UCSD-AML1 (cell line): ENCODE measurements around the gene EXD1.
"Not testable (repeated sequence)": the region's sequence is repeated elsewhere in the genome, so short reads cannot be mapped to it uniquely, and the experiment has no call there.

Experiments
- DNase-seq: peaks from one replicate; lab custom pipeline; 2025; ENCODE audit not compliant: unreplicated experiment; lab: John Stamatoyannopoulos, UW

EXD1 gene

GRCh38 chr15:41230650-41231421 is at the start of gene EXD1, which contains the start of gene CHP1:
Gene EXD1 (minus strand): TSS chr15:41230757. CDS start chr15:41226575, 4,182 bp downstream.
Gene CHP1 (plus strand): TSS chr15:41231268. CDS start chr15:41231383, 115 bp downstream.
- peak; percentile 97 for DNase-seq

GRCh38 chr15:41279535-41280283 is 49.2 kb upstream of the EXD1 start:
- no peak for DNase-seq

GRCh38 chr15:41278319-41278718 is 47.8 kb upstream of the EXD1 start:
- no peak for DNase-seq

- DNase-seq = no peak
Observed at GRCh38 chr15:41276831-41277230, 46.3 kb upstream of the EXD1 start.

- DNase-seq = no peak
Observed at GRCh38 chr15:41269887-41270286, 39.3 kb upstream of the EXD1 start.

GRCh38 chr15:41263891-41264351 is 33.4 kb upstream of the EXD1 start:
- no peak for DNase-seq

- DNase-seq = no peak
Observed at GRCh38 chr15:41262571-41262970, 32.0 kb upstream of the EXD1 start.

GRCh38 chr15:41260924-41261323 is 30.4 kb upstream of the EXD1 start:
- DNase-seq = not testable (repeated sequence)

GRCh38 chr15:41259546-41260189 is 29.1 kb upstream of the EXD1 start:
- DNase-seq = no peak

GRCh38 chr15:41258750-41259471 is 28.4 kb upstream of the EXD1 start:
- no peak for DNase-seq

- no peak for DNase-seq
Observed at GRCh38 chr15:41256577-41257038, 26.1 kb upstream of the EXD1 start.

GRCh38 chr15:41256103-41256502 is 25.5 kb upstream of the EXD1 start:
- no peak for DNase-seq

GRCh38 chr15:41254560-41254959 is 24.0 kb upstream of the EXD1 start:
- DNase-seq = no peak

- DNase-seq = no peak
Observed at GRCh38 chr15:41251411-41251810, 20.9 kb upstream of the EXD1 start.

- DNase-seq = not testable (repeated sequence)
Observed at GRCh38 chr15:41250745-41251144, 20.2 kb upstream of the EXD1 start.

GRCh38 chr15:41241221-41241964 is 10.8 kb upstream of the EXD1 start:
- DNase-seq = no peak

- no peak for DNase-seq
Observed at GRCh38 chr15:41238100-41238499, 7.5 kb upstream of the EXD1 start.

- no peak for DNase-seq
Observed at GRCh38 chr15:41235929-41236328, 5.4 kb upstream of the EXD1 start.

GRCh38 chr15:41235228-41235627 is 4.7 kb upstream of the EXD1 start:
- DNase-seq = not testable (repeated sequence)

- no peak for DNase-seq
Observed at GRCh38 chr15:41233367-41233771, 2.8 kb upstream of the EXD1 start.
